ENCODE data around the gene GGN.

Gene GGN

GRCh38 chr19:38336638-38337359 lies 51.0 kb downstream of the GGN start:
- peak overlapping the region; percentile 72 for H3K27ac ChIP-seq (ENCODE audit: low read depth, low read length)
- peak overlapping the region; percentile 22; the same call in 1 of the 2 replicates for H3K9ac ChIP-seq (ENCODE audit: low read depth, low read length)
- H3K27me3 ChIP-seq (ENCODE audit: control insufficient read depth, insufficient read depth, low read length) = no peaks in the 10 kb centered on the region

DNA sequence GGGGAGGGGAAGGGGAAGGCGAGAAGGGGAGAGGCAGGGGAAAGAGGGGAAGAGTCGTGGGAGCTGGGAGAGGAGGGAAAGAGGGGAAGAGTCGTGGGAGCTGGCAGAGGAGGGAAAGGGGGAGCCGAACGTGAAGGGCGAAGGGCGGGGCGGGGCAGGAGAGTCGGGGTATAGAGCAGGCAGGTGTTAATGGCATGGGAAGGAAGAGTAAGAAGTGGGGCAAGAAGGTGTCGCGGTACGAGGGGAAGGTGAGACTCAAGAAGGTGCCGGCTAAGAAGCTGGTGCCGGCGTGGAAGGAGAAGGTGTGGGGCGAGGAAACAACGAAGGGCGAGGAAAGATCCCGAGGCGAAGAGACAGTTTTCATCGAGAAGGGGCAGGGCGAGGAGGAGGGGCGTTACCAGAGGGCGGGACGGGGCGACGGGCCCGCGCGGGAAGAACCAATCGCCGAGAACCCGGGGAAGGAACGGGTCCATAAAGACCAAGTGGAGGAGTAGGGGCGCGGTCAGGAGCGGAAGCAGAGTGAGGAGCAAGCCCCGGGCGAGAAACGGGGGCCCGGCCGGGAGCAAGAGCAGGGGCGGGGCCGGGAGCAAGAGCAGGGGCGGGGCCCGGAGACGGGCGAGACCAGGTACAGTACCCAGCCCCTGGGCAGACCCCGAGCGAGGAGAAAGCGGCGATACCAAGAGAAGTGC lies 51.7 kb downstream of the GGN start:
- Histone ChIP-seq H3K27ac (ENCODE audit: low read depth, low read length) (peak overlapping the region; percentile 72), H3K4me1 (ENCODE audit: control insufficient read depth, insufficient read depth, low read length) (peaks cover 5% of the 10 kb centered on the region; the same call in 1 of the 2 replicates), H3K9me3 (ENCODE audit: control insufficient read depth, insufficient read depth, low read length) (no peaks in the 10 kb centered on the region), H3K9ac (ENCODE audit: low read depth, low read length) (no peak overlapping the region; the same call in 1 of the 2 replicates), H3K36me3 (ENCODE audit: control insufficient read depth, insufficient read depth, low read length) (no peaks in the 10 kb centered on the region), H3K4me3 (ENCODE audit: low read depth, low read length) (peak overlapping the region; percentile 93), H3K27me3 (ENCODE audit: control insufficient read depth, insufficient read depth, low read length) (no peaks in the 10 kb centered on the region)

More at GRCh38 chr19:38336638-38337359, 51.0 kb downstream of the GGN start:
- Histone ChIP-seq H3K9me3 (ENCODE audit: control insufficient read depth, insufficient read depth, low read length) (no peaks in the 10 kb centered on the region), H3K4me3 (ENCODE audit: low read depth, low read length) (peak overlapping the region; percentile 93), H3K36me3 (ENCODE audit: control insufficient read depth, insufficient read depth, low read length) (no peaks in the 10 kb centered on the region), H3K4me1 (ENCODE audit: control insufficient read depth, insufficient read depth, low read length) (peaks cover 5% of the 10 kb centered on the region; the same call in 1 of the 2 replicates)
